Measurements from ENCODE around the gene UBE3C.

UBE3C gene

GRCh38 chr7:157117796-157118195 lies 20.9 kb upstream of the UBE3C start:
- Histone ChIP-seq H3K27ac (replicated peaks) (no peak overlapping the region), H3K27me3 (ENCODE audit: insufficient read depth, poor library complexity, severe bottlenecking) (no peaks in the 10 kb centered on the region), H3K4me3 (replicated peaks; ENCODE audit: insufficient read depth, low read length) (no peak overlapping the region)
- TF ChIP-seq CTCF (IDR thresholded peaks at IDR 0.05; ENCODE audit: insufficient read depth, low read length), result no peak
- TF ChIP-seq POLR2AphosphoS5 (IDR thresholded peaks at IDR 0.05; ENCODE audit: low read depth), result no peak
- no peak for TF ChIP-seq SPI1 (IDR thresholded peaks at IDR 0.05; ENCODE audit: borderline replicate concordance, low read depth)
- no peak for TF ChIP-seq GABPA (IDR thresholded peaks at IDR 0.05; ENCODE audit: low read depth)
- TF ChIP-seq REST (IDR thresholded peaks at IDR 0.05; ENCODE audit: insufficient replicate concordance, low read depth), result no peak
- DNase-seq (ENCODE audit: low read depth in 1 of 2, low spot score in 1 of 2), result no peak

- Histone ChIP-seq H3K27ac (replicated peaks) (no peak overlapping the region), H3K4me3 (replicated peaks; ENCODE audit: insufficient read depth, low read length) (no peak overlapping the region), H3K27me3 (ENCODE audit: insufficient read depth, poor library complexity, severe bottlenecking) (no peaks in the 10 kb centered on the region)
- DNase-seq (ENCODE audit: low read depth in 1 of 2, low spot score in 1 of 2), result no peak
- TF ChIP-seq REST (IDR thresholded peaks at IDR 0.05; ENCODE audit: insufficient replicate concordance, low read depth), result no peak
- no peak for TF ChIP-seq GABPA (IDR thresholded peaks at IDR 0.05; ENCODE audit: low read depth)
- no peak for TF ChIP-seq CTCF (IDR thresholded peaks at IDR 0.05; ENCODE audit: insufficient read depth, low read length)
- TF ChIP-seq POLR2AphosphoS5 (IDR thresholded peaks at IDR 0.05; ENCODE audit: low read depth), result no peak
- TF ChIP-seq SPI1 (IDR thresholded peaks at IDR 0.05; ENCODE audit: borderline replicate concordance, low read depth), result no peak
Observed at GRCh38 chr7:157120181-157120580, 18.5 kb upstream of the UBE3C start.

GRCh38 chr7:157121184-157121715 lies 17.5 kb upstream of the UBE3C start:
- TF ChIP-seq REST (IDR thresholded peaks at IDR 0.05; ENCODE audit: insufficient replicate concordance, low read depth) (no peak), CTCF (IDR thresholded peaks at IDR 0.05; ENCODE audit: insufficient read depth, low read length) (no peak), SPI1 (IDR thresholded peaks at IDR 0.05; ENCODE audit: borderline replicate concordance, low read depth) (no peak), POLR2AphosphoS5 (IDR thresholded peaks at IDR 0.05; ENCODE audit: low read depth) (no peak), GABPA (IDR thresholded peaks at IDR 0.05; ENCODE audit: low read depth) (no peak)
- H3K4me3 ChIP-seq (replicated peaks; ENCODE audit: insufficient read depth, low read length), result no peak overlapping the region

More at GRCh38 chr7:157121184-157121715, 17.5 kb upstream of the UBE3C start:
- Histone ChIP-seq H3K27me3 (ENCODE audit: insufficient read depth, poor library complexity, severe bottlenecking) (no peaks in the 10 kb centered on the region), H3K27ac (replicated peaks) (no peak overlapping the region)
- DNase-seq (ENCODE audit: low read depth in 1 of 2, low spot score in 1 of 2), result no peak
